ENCODE results near the gene VWA5B2. TPM values are rescaled to one million over a fixed set of nuclear protein-coding genes. Genes with fewer than 3 reads are reported as not detected.

Gene VWA5B2
- total RNA-seq, 1 donor from 2014 or later = not detected

DNA sequence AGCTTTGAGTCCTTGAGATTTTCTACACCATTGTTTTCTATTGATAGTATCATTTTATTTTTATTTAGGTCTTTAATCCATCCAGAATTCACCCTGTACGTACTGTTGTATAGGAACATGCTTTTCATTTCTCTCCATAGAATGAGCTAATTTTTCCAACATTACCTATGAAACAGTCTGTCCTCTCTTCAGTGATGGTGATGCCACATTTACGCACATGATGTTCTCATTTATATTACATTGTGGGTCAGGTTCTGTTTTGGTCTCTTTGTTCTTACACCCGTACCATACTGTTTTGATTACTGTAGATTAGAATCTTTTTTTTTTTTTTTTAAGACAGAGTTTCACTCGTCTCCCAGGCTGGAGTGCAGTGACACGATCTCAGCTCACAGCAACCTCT lies 17.7 kb upstream of the VWA5B2 start:
- intact Hi-C loops (cut with DNase I) = no loop called here
- no peak for DNase-seq (ENCODE audit: low spot score)

DNA sequence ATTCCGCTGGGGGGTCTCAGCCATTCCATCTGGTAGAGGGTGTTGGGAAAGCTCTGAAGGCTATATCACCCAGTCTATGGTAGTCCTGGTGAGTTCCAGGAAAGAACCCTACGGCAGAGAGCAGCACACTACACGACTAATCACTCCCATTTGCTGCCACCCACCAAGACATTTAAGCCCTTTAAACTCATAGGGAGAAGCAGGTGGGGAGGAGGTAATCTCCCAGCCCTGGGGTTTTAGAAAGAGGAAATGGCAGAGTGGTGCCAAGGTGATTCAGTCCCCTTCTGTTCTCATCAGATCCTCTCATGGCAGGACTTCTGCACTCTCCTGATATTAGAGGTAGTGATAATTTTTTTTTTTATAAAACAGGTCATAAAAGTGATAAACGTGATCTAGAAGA lies 10.6 kb upstream of the VWA5B2 start:
- no peak for DNase-seq (ENCODE audit: low spot score)
- intact Hi-C loops (cut with DNase I) = no loop called here

GRCh38 chr3:184222521-184222920 lies 6.9 kb upstream of the VWA5B2 start:
- intact Hi-C loops (cut with DNase I) = no loop called here
- DNase-seq (ENCODE audit: low spot score) = no peak

DNA sequence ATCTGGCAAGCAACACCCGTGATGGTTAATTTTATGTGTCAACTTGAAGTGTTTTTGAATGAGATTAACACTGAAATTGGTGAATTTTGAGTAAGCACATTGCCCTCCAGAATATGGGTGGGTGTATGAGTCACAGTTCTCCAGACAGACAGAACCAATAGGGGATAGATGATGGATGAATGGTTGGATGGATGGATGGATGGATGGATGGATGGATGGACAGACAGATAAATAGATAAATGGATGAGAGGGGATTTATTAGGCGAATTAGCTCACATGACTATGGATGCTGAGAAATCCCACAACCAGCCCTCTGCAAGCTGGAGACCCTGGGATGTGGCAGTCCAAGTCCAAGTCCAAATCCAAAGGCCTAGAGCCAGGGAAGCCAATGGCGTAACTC lies 5.4 kb upstream of the VWA5B2 start:
- DNase-seq (ENCODE audit: low spot score) = no peak
- intact Hi-C loops (cut with DNase I) = no loop called here

- intact Hi-C loops (cut with DNase I) = no loop called here
- no peak for DNase-seq (ENCODE audit: low spot score)
Measured at GRCh38 chr3:184227481-184227935, 1.9 kb upstream of the VWA5B2 start.

- DNase-seq (ENCODE audit: low spot score) = no peak
- intact Hi-C loops (cut with DNase I) = no loop called here
Measured at GRCh38 chr3:184228376-184229137, 828 bp upstream of the VWA5B2 start.

DNA sequence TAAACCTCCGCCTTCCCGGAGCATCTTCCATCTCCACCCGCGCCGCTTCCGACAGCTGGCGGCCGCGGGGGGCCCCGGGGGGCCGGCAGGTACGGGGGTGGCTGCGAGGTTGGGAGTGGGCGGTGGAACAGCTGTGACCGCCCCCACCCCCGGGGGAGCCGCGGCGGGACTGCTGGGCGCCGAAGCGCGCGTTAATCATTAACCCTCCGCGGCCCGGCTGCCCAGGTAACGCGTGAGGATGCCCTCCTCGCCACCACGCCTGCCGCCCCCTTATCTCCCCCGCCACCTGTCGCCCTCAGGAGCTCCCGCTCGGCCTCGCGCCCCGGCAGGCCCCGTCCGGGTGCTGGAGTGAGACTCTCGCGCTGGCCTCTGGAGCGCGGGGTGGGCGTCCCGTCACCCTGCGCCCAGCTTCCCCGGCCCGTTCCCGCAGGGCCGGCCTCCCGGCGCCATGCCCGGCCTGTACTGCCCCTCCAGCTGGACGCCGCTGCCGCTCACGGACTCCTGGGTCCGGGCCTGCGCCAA lies 757 bp downstream of the VWA5B2 start:
- DNase-seq (ENCODE audit: low spot score) = no peak
- intact Hi-C loops (cut with DNase I) = no loop called here

GRCh38 chr3:184230603-184231528 lies 1.5 kb downstream of the VWA5B2 start:
- intact Hi-C loops (cut with DNase I) = no loop called here
- DNase-seq (ENCODE audit: low spot score) = no peak

DNA sequence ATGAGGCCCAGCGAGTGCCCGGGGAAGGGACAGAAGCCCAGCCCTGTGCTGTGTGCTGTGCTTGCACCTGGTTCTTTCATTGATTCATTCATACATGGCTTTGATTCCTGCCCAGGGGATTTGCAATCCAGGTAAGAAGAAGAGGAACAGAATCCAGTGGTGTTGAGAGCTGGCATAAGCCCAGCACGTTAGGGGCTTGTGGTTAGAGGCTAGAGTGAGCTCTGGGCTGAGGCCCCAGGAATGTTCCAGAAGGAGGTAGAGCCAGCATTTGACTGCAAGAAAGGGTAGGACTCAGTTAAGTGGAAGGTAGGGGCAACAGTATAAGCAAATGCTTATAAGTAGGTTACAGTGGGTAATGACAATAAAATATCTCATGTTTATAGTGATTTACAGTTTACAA lies 2.3 kb downstream of the VWA5B2 start:
- DNase-seq (ENCODE audit: low spot score) = no peak
- intact Hi-C loops (cut with DNase I) = no loop called here

DNA sequence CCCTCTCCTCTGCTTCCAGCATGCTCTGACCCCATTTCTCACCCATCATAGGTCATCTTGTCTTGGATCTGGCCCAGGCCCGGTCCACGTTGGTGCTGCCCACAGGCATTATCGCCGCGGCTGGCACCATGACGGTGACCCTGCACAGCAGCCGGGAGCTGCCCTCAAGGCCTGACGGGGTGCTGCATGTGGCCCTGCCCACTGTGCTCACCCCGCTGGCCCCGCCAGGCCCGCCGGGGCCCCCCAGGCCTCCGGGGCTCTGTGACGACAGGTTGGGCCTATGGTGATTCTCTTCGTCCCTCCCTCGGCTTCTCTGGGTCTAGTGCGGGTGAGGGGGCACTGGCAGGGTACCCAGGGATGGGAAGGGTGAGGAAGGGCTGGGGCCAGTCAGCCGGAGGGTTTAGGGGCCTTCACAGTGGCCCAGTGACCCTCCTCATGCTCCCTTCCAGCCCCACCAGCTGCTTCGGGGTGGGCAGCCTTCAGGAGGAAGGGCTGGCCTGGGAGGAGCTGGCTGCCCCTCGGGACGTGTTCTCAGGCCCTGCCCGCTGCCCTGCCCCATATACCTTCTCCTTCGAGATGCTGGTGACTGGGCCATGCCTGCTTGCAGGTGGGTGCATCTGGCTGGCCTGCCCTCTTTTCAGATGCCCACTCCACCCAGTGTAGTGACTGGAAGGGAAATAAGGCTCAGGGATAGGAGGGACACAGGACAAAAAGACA lies 3.9 kb downstream of the VWA5B2 start:
- intact Hi-C loops (cut with DNase I) = no loop called here
- no peak for DNase-seq (ENCODE audit: low spot score)

DNA sequence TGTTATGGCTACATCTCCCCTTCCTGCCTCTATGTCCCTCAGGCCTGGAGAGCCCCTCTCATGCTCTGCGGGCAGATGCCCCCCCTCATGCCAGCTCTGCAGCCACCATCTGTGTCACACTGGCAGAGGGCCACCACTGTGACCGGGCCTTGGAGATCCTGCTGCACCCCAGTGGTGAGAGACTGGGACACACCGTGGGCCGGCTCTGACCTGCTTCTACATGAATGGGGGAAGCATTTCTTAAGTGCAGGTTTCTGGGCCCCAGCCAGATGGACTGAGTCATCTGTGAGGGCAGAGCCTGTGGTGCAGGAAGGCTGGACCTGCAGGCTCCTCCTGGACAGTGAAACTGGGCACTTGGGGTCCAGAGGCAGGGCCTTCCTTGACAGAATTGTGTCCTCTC lies 4.8 kb downstream of the VWA5B2 start:
- intact Hi-C loops (cut with DNase I) = no loop called here
- DNase-seq (ENCODE audit: low spot score) = no peak

DNA sequence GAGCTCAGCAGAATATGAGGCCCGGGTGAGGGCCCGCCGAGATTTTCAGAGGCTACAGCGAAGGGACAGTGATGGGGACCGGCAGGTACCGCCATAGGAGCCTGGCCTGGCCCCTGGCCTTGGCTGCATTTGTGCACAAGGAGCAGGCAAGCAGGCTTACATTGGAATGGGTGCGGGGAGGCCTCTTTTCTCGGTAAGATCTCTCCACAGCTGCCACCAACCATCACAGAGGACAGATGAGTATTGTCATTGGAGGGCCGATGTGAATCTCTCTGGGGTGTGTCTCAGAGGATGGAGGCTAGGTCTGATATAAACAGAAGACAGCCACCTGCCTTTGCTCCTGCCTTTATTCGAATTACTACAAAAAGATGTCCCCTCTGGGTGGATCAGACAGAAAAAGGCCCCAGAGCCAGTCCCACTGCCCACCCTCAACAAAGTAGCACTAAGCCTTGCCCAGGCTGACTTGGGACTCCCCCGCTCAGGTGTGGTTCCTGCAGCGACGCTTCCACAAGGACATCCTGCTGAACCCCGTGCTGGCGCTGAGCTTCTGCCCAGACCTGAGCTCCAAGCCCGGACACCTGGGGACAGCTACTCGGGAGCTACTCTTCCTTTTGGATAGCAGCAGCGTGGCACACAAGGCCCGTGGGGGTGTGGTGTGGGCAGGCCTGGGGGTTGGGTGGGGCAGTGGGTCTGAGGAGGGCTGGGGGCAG lies 5.4 kb downstream of the VWA5B2 start:
- DNase-seq (ENCODE audit: low spot score) = no peak

GRCh38 chr3:184235381-184236032 lies 6.1 kb downstream of the VWA5B2 start:
- intact Hi-C loops (cut with DNase I) = no loop called here
- DNase-seq (ENCODE audit: low spot score) = no peak

More for the DNA sequence above, 5.4 kb downstream of the VWA5B2 start:
- intact Hi-C loops (cut with DNase I) = no loop called here

GRCh38 chr3:184236033-184236410 lies 6.6 kb downstream of the VWA5B2 start:
- no peak for DNase-seq (ENCODE audit: low spot score)
- intact Hi-C loops (cut with DNase I) = no loop called here

DNA sequence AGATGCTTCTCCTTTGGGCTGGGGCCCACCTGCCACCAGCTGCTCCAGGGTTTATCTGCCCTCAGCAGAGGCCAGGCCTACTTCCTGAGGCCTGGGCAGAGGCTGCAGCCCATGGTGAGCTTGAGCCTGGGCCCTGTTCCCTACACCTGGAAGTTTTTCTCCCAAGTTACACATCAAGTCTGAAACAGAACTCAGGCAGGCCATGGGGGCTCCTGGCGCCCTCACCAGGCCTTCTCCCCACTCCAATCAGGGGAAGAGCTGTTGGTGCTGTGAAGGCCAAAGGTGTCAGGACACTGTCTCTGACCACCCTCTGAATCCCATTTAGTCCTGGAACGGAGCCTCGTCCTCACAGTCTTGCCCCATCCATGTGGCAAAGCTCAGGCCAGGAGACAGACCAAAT lies 7.3 kb downstream of the VWA5B2 start:
- DNase-seq (ENCODE audit: low spot score) = no peak
- intact Hi-C loops (cut with DNase I) = no loop called here

- intact Hi-C loops (cut with DNase I) = no loop called here
- DNase-seq (ENCODE audit: low spot score) = no peak
Measured at GRCh38 chr3:184237211-184237610, 7.8 kb downstream of the VWA5B2 start.

DNA sequence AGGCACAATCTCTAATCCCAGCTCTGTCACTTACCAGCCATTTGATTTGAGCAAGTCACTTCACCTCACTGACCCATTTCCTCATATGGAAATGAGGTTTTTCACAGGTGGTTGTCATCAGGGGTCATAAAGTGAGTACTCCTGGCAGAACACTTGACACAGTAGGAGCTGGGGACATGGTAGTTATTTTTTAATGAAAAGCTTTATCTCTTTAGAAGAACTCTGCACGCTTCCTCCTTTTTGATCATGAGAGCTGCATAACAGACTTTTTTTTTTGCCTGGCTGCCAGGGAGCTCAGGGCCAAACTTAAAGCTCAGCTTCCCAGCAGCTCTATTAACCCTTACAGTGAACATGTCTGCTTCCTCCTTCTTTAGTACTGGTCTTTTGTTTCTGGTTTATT lies 8.4 kb downstream of the VWA5B2 start:
- no peak for DNase-seq (ENCODE audit: low spot score)
- intact Hi-C loops (cut with DNase I) = no loop called here

DNA sequence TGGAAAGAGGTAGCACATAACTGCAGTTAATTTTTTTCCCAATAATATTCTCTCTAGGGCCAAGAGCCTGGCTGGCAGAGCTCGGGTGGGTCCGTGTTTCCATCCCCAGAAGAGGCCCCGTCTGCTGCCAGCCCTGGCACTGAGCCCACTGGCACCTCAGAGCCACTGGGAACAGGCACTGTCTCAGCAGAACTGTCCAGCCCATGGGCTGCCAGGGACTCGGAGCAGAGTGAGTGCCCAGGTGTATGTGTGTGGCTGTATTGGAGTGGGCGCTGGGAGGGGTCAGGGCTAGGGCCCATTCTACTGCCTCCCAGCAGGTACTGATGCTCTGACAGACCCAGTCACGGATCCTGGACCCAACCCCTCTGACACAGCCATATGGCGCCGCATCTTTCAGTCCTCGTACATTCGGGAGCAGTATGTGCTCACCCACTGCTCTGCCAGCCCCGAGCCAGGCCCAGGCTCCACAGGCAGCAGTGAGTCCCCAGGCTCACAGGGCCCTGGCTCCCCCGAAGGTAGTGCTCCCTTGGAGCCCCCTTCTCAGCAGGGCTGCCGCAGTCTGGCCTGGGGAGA lies 8.9 kb downstream of the VWA5B2 start:
- DNase-seq (ENCODE audit: low spot score) = no peak
- intact Hi-C loops (cut with DNase I) = no loop called here

GRCh38 chr3:184239221-184239620 lies 9.8 kb downstream of the VWA5B2 start:
- intact Hi-C loops (cut with DNase I) = no loop called here
- DNase-seq (ENCODE audit: low spot score) = no peak
